BE2C (cell line): ENCODE results near the gene PRKD1.

ENCODE experiments used
- DNase-seq: peaks from one replicate; pipeline ENCODE4 v3.0.0-alpha.2; 2020
- H3K27me3 ChIP-seq: fragments of 250-450 bp; sonication (Bioruptor Pico); 2 replicates; pipeline ENCODE4 v1.5.1; 2020; ENCODE audit warnings: mild to moderate bottlenecking
- H3K36me3 ChIP-seq: fragments of 250-450 bp; sonication (Bioruptor Pico); 2 replicates; pipeline ENCODE4 v1.5.1; 2020; ENCODE audit warnings: mild to moderate bottlenecking
- H3K4me1 ChIP-seq: fragments of 250-450 bp; sonication (Bioruptor Pico); 2 replicates; pipeline ENCODE4 v1.5.1; 2020
- H3K4me3 ChIP-seq: 2 replicates; pipeline ENCODE4 v1.5.1; 2011; ENCODE audit warnings: low read depth, low read length
- H3K9me3 ChIP-seq: fragments of 250-450 bp; sonication (Bioruptor Pico); 2 replicates; pipeline ENCODE4 v1.5.1; 2020
- CTCF ChIP-seq: IDR thresholded peaks from 2 replicates; pipeline ENCODE4 v1.5.1; 2012; ENCODE audit warnings: mild to moderate bottlenecking, low read depth, low read length

The PRKD1 gene

GRCh38 chr14:29637411-29637810 is 290.2 kb downstream of the PRKD1 start:
- TF ChIP-seq CTCF: no peak
- no peak overlapping the region for H3K4me3 ChIP-seq
- no peaks in the 10 kb centered on the region for H3K9me3 ChIP-seq
- H3K27me3 ChIP-seq: no peaks in the 10 kb centered on the region
- no peaks in the 10 kb centered on the region for H3K36me3 ChIP-seq
- DNase-seq: no peak
- no peaks in the 10 kb centered on the region for H3K4me1 ChIP-seq

GRCh38 chr14:29636870-29637269 is 290.8 kb downstream of the PRKD1 start:
- no peak overlapping the region for H3K4me3 ChIP-seq
- no peak for TF ChIP-seq CTCF
- H3K9me3 ChIP-seq: no peaks in the 10 kb centered on the region
- H3K4me1 ChIP-seq: no peaks in the 10 kb centered on the region
- H3K36me3 ChIP-seq: no peaks in the 10 kb centered on the region
- no peak for DNase-seq
- no peaks in the 10 kb centered on the region for H3K27me3 ChIP-seq

- no peaks in the 10 kb centered on the region for H3K4me1 ChIP-seq
- TF ChIP-seq CTCF: no peak
- no peak overlapping the region for H3K4me3 ChIP-seq
- no peaks in the 10 kb centered on the region for H3K9me3 ChIP-seq
- H3K27me3 ChIP-seq: no peaks in the 10 kb centered on the region
- H3K36me3 ChIP-seq: no peaks in the 10 kb centered on the region
- DNase-seq: no peak
Measured at GRCh38 chr14:29630566-29631160, 297.0 kb downstream of the PRKD1 start.

- no peak overlapping the region for H3K4me3 ChIP-seq
- no peak for TF ChIP-seq CTCF
- H3K27me3 ChIP-seq: no peaks in the 10 kb centered on the region
- no peaks in the 10 kb centered on the region for H3K9me3 ChIP-seq
- no peak for DNase-seq
- no peaks in the 10 kb centered on the region for H3K4me1 ChIP-seq
- H3K36me3 ChIP-seq: no peaks in the 10 kb centered on the region
Measured at GRCh38 chr14:29629839-29630238, 297.8 kb downstream of the PRKD1 start.

GRCh38 chr14:29627137-29627536 is 300.5 kb downstream of the PRKD1 start:
- no peak for DNase-seq
- no peak for TF ChIP-seq CTCF
- Histone ChIP-seq H3K27me3 (no peaks in the 10 kb centered on the region), H3K4me3 (no peak overlapping the region), H3K36me3 (no peaks in the 10 kb centered on the region), H3K4me1 (no peaks in the 10 kb centered on the region), H3K9me3 (no peaks in the 10 kb centered on the region)

GRCh38 chr14:29618323-29619067 is 309.2 kb downstream of the PRKD1 start:
- no peaks in the 10 kb centered on the region for H3K4me1 ChIP-seq
- H3K27me3 ChIP-seq: no peaks in the 10 kb centered on the region
- no peak for DNase-seq
- no peaks in the 10 kb centered on the region for H3K36me3 ChIP-seq
- no peaks in the 10 kb centered on the region; the same call in 1 of the 2 replicates for H3K9me3 ChIP-seq
- H3K4me3 ChIP-seq: no peak overlapping the region
- no peak for TF ChIP-seq CTCF
